ENCODE results near the gene RNF11. TPM values are rescaled to one million over a fixed set of nuclear protein-coding genes. Genes with fewer than 3 reads are reported as not detected.

RNF11 gene
- total RNA-seq, 1 experiment from 2014 or later, result 82.1 TPM

- BruUV-seq (replicated peaks), result no TSS peak
- no peaks in the 10 kb centered on the region for H3K27me3 Mint-ChIP-seq (ENCODE audit: unreplicated experiment)
- no peak for TF ChIP-seq CTCF (IDR thresholded peaks at IDR 0.05; ENCODE audit: unreplicated experiment)
Observed at GRCh38 chr1:51299185-51299885, 63.3 kb downstream of the RNF11 start.

GRCh38 chr1:51299981-51300670 is 64.1 kb downstream of the RNF11 start:
- intact Hi-C loops (cut with micrococcal nuclease; ENCODE audit: unreplicated experiment), result loop anchor here (10.0 kb wide), 1 partner anchor 105 kb away; no protein-coding TSS in a partner anchor
- no peaks in the 10 kb centered on the region for H3K27me3 Mint-ChIP-seq (ENCODE audit: unreplicated experiment)
- CTCF ChIA-PET, result no interaction called here
- no peak overlapping the region for H3K27ac Mint-ChIP-seq (ENCODE audit: unreplicated experiment)
- DNase-seq, result no peak
- H3K4me3 Mint-ChIP-seq (ENCODE audit: low read depth, unreplicated experiment), result no peak overlapping the region
- no peak for TF ChIP-seq CTCF (IDR thresholded peaks at IDR 0.05; ENCODE audit: unreplicated experiment)
- no peaks in the 10 kb centered on the region for H3K9me3 Mint-ChIP-seq (ENCODE audit: low read depth, unreplicated experiment)
- peaks cover 11% of the 10 kb centered on the region for H3K36me3 Mint-ChIP-seq (ENCODE audit: insufficient read depth, unreplicated experiment)
- H3K4me1 Mint-ChIP-seq (ENCODE audit: low read depth, unreplicated experiment), result peaks cover 18% of the 10 kb centered on the region
- BruUV-seq (replicated peaks), result no TSS peak

More at GRCh38 chr1:51299185-51299885, 63.3 kb downstream of the RNF11 start:
- Mint-ChIP-seq H3K4me1 (ENCODE audit: low read depth, unreplicated experiment) (peaks cover 17% of the 10 kb centered on the region), H3K4me3 (ENCODE audit: low read depth, unreplicated experiment) (no peak overlapping the region), H3K36me3 (ENCODE audit: insufficient read depth, unreplicated experiment) (peaks cover 11% of the 10 kb centered on the region), H3K9me3 (ENCODE audit: low read depth, unreplicated experiment) (no peaks in the 10 kb centered on the region), H3K27ac (ENCODE audit: unreplicated experiment) (no peak overlapping the region)
- CTCF ChIA-PET, result no interaction called here
- intact Hi-C loops (cut with micrococcal nuclease; ENCODE audit: unreplicated experiment), result loop anchor here (10.0 kb wide), 1 partner anchor 105 kb away; no protein-coding TSS in a partner anchor
- no peak for DNase-seq

- CTCF ChIA-PET, result interaction anchor here (0.8 kb wide), 1 partner anchor 167 kb away, joined by 8 read pairs; no protein-coding TSS in a partner anchor
- intact Hi-C loops (cut with micrococcal nuclease; ENCODE audit: unreplicated experiment), result no loop called here
- no peaks in the 10 kb centered on the region for H3K9me3 Mint-ChIP-seq (ENCODE audit: low read depth, unreplicated experiment)
- DNase-seq, result no peak
- peaks cover 30% of the 10 kb centered on the region for H3K4me1 Mint-ChIP-seq (ENCODE audit: low read depth, unreplicated experiment)
- BruUV-seq (replicated peaks), result no TSS peak
- TF ChIP-seq CTCF (IDR thresholded peaks at IDR 0.05; ENCODE audit: unreplicated experiment), result no peak
- H3K27me3 Mint-ChIP-seq (ENCODE audit: unreplicated experiment), result no peaks in the 10 kb centered on the region
- H3K4me3 Mint-ChIP-seq (ENCODE audit: low read depth, unreplicated experiment), result no peak overlapping the region
- H3K36me3 Mint-ChIP-seq (ENCODE audit: insufficient read depth, unreplicated experiment), result peaks cover 11% of the 10 kb centered on the region
- H3K27ac Mint-ChIP-seq (ENCODE audit: unreplicated experiment), result no peak overlapping the region
Observed at GRCh38 chr1:51301152-51301843, 65.2 kb downstream of the RNF11 start.

- Mint-ChIP-seq H3K9me3 (ENCODE audit: low read depth, unreplicated experiment) (no peaks in the 10 kb centered on the region), H3K36me3 (ENCODE audit: insufficient read depth, unreplicated experiment) (peaks cover 7% of the 10 kb centered on the region), H3K4me1 (ENCODE audit: low read depth, unreplicated experiment) (peaks cover 35% of the 10 kb centered on the region), H3K4me3 (ENCODE audit: low read depth, unreplicated experiment) (no peak overlapping the region), H3K27ac (ENCODE audit: unreplicated experiment) (no peak overlapping the region), H3K27me3 (ENCODE audit: unreplicated experiment) (no peaks in the 10 kb centered on the region)
- no peak for DNase-seq
- CTCF ChIA-PET, result interaction anchor here (0.8 kb wide), 1 partner anchor 167 kb away, joined by 8 read pairs; no protein-coding TSS in a partner anchor
- no TSS peak for BruUV-seq (replicated peaks)
- no peak for TF ChIP-seq CTCF (IDR thresholded peaks at IDR 0.05; ENCODE audit: unreplicated experiment)
- intact Hi-C loops (cut with micrococcal nuclease; ENCODE audit: unreplicated experiment), result no loop called here
Observed at GRCh38 chr1:51301844-51302162, 65.7 kb downstream of the RNF11 start.
